ENCODE measurements around the gene B4GALT6. TPM values are rescaled to one million over a fixed set of nuclear protein-coding genes. Genes with fewer than 3 reads are reported as not detected.
"Not testable (repeated sequence)": the region's sequence is repeated elsewhere in the genome, so short reads cannot be mapped to it uniquely, and the experiment has no call there.

Gene B4GALT6, protein sequence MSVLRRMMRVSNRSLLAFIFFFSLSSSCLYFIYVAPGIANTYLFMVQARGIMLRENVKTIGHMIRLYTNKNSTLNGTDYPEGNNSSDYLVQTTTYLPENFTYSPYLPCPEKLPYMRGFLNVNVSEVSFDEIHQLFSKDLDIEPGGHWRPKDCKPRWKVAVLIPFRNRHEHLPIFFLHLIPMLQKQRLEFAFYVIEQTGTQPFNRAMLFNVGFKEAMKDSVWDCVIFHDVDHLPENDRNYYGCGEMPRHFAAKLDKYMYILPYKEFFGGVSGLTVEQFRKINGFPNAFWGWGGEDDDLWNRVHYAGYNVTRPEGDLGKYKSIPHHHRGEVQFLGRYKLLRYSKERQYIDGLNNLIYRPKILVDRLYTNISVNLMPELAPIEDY
- total RNA-seq (1 to 10 TPM in 4 of 5 experiments, under 1 TPM in 1; 0.67 to 2.7 (median 1.4) TPM), polyA plus RNA-seq (under 1 TPM; 0.11 to 0.24 TPM), total RNA-seq (not detected)

DNA sequence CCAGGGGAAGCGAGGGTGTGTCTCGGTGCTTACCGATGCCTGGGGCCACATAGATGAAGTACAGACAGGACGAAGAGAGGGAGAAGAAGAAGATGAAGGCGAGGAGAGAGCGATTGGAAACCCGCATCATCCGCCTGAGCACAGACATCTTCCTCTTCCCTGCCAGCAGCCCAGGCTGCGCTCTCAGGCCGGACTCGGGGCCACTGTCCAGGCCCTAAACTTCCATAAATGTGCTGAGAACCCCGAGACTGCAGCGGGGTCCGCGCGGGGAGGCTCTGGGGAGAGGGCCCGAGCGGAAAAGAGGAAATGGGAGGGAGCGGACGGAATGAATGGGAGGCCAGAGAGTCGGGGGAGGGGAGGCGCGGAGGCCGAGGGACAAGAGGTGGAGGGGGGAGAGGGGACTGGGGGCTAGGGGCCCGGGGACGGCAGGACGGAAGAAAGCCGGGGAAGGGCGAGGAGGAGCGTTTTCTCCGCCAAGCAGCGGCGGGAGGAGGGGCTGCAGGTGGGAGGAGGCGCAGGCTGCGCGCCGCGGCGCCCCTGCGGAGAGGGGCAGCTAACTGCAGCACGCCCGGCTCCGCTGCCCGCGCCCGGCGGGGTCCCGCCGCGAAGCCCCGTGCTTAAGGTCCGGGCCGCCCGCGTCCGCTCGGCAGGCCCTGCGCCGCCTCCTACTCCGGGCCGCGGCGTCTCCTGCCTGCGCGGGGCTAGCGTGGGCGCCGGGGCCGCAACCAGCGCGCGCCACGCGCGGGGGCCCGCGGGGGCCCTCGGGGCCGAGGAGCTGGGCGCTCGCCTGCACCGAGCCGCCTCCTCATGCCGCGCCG lies at the start of gene B4GALT6:
B4GALT6 (minus strand) TSS at position 303 of the 818 bp plus-strand sequence; CDS start at position 148, 155 bp downstream.
- Histone ChIP-seq H3K36me3 (ENCODE audit: control insufficient read depth in 2 of 3, insufficient read depth in 3 of 3, low read length in 3 of 3) (no peaks in the 10 kb centered on the region), H3K27me3 (ENCODE audit: control insufficient read depth in 2 of 2, insufficient read depth in 2 of 2, low read length in 2 of 2) (no peaks in the 10 kb centered on the region), H3K27ac (ENCODE audit: low read depth, low read length) (no peak within 1 kb of the TSS), H3K4me1 (ENCODE audit: control insufficient read depth in 2 of 2, insufficient read depth in 2 of 2, low read length in 2 of 2) (no peaks in the 10 kb centered on the region), H3K9me3 (ENCODE audit: control insufficient read depth in 2 of 3, low read length in 3 of 3) (no peaks in the 10 kb centered on the region), H3K4me3 (ENCODE audit: low read length) (peak within 1 kb of the TSS; percentile 24)
- ChIA-PET POLR2A (interaction anchor here (0.6 kb wide), 1 partner anchor 258 kb away, joined by 3 read pairs; the partner anchor contains the start of gene TRAPPC8), CTCF (interaction anchor here (1.1 kb wide), 1 partner anchor 19 kb away, joined by 4 read pairs; no protein-coding TSS in a partner anchor)
- H3K4me1 Mint-ChIP-seq: peaks cover 8 to 18% (median 15%) of the 10 kb centered on the region in 7 donors
- peak in 5 of 9 donors; percentile 5 to 51 (median 13) for DNase-seq
- peaks cover 0 to 3% (median 0%) of the 10 kb centered on the region in 11 donors for H3K9me3 Mint-ChIP-seq
- H3K27me3 Mint-ChIP-seq: peaks cover 20 to 66% (median 36%) of the 10 kb centered on the region in 5 donors
- peak within 1 kb of the TSS in 5 of 9 donors; percentile 16 to 85 (median 76) for H3K27ac Mint-ChIP-seq
- H3K36me3 Mint-ChIP-seq: no peaks in the 10 kb centered on the region
- peak; percentile 37 for ATAC-seq
- peak within 1 kb of the TSS; percentile 86 to 98 (median 90) for H3K4me3 Mint-ChIP-seq
- intact Hi-C loops (cut with micrococcal nuclease): loop anchor here (1.0 to 10.0 kb wide), 4 partner anchors 25 to 470 kb away; partner anchors contain the start of gene RNF138 (in 1 of the 2)

DNA sequence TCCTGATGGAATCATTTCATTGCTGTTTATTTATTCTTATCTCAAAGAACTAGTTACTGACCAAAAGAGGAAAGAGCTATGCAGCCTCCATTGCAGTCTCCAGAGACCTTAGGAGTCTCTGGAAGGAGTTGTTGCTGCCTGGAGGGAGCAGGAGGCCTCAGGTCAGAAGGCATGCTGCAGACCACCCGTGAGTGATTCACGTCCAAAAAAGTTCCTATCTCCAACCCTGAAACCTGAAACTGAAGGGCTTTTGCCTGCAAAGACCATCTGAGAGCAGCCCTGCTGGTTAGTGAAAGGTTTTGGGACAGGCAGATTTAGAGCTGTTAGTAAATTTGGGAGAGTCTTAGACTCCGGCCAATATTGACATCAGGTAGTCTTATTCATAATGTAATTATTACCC lies 47.2 kb upstream of the B4GALT6 start:
- intact Hi-C loops (cut with micrococcal nuclease): no loop called here
- Mint-ChIP-seq H3K27ac (no peak overlapping the region), H3K27me3 (peaks cover 16 to 23% (median 21%) of the 10 kb centered on the region in 5 donors), H3K36me3 (no peaks in the 10 kb centered on the region), H3K9me3 (no peaks in the 10 kb centered on the region), H3K4me3 (no peak overlapping the region), H3K4me1 (no peaks in the 10 kb centered on the region)
- Histone ChIP-seq H3K4me3 (ENCODE audit: low read length) (no peak overlapping the region), H3K9me3 (ENCODE audit: control insufficient read depth in 2 of 3, low read length in 3 of 3) (no peaks in the 10 kb centered on the region), H3K4me1 (ENCODE audit: control insufficient read depth in 2 of 2, insufficient read depth in 2 of 2, low read length in 2 of 2) (no peaks in the 10 kb centered on the region), H3K27me3 (ENCODE audit: control insufficient read depth in 2 of 2, insufficient read depth in 2 of 2, low read length in 2 of 2) (no peaks in the 10 kb centered on the region), H3K27ac (ENCODE audit: low read depth, low read length) (no peak overlapping the region), H3K36me3 (ENCODE audit: control insufficient read depth in 2 of 3, insufficient read depth in 3 of 3, low read length in 3 of 3) (no peaks in the 10 kb centered on the region)
- POLR2A ChIA-PET: no interaction called here
- DNase-seq (no peak), ATAC-seq (no peak)
- CTCF ChIA-PET: interaction anchor here (0.8 to 1.3 kb wide), 2 partner anchors 9 to 11 kb away, joined by 3 to 4 read pairs; no protein-coding TSS in a partner anchor

DNA sequence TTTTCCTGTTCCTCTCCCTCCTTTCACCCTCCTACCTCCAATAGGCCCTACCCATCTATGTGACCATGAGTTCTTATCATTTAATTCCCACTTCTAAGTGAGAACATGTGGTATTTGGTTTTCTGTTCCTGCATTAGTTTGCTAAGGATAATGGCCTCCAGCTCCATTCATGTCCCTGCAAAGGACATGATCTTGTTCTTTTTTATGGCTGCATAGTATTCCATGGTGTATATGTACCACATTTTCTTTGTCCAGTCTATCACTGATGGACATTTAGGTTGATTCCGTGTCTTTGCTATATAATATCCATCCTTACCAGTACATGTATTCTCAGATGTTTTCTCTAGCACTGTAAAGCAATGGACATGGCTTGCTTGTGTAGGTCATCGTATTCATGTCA lies 44.8 kb upstream of the B4GALT6 start:
- H3K36me3 ChIP-seq (ENCODE audit: control insufficient read depth in 2 of 3, insufficient read depth in 3 of 3, low read length in 3 of 3); intact Hi-C loops (cut with micrococcal nuclease); DNase-seq; H3K9me3 ChIP-seq (ENCODE audit: control insufficient read depth in 2 of 3, low read length in 3 of 3); H3K9me3 Mint-ChIP-seq; H3K4me3 ChIP-seq (ENCODE audit: low read length); CTCF ChIA-PET; H3K4me3 Mint-ChIP-seq; H3K4me1 ChIP-seq (ENCODE audit: control insufficient read depth in 2 of 2, insufficient read depth in 2 of 2, low read length in 2 of 2); H3K27ac Mint-ChIP-seq; H3K27me3 ChIP-seq (ENCODE audit: control insufficient read depth in 2 of 2, insufficient read depth in 2 of 2, low read length in 2 of 2); ATAC-seq; H3K27ac ChIP-seq (ENCODE audit: low read depth, low read length); POLR2A ChIA-PET; H3K36me3 Mint-ChIP-seq; H3K4me1 Mint-ChIP-seq: not testable (repeated sequence)
- H3K27me3 Mint-ChIP-seq: peaks cover 20 to 41% (median 27%) of the 10 kb centered on the region in 5 donors

DNA sequence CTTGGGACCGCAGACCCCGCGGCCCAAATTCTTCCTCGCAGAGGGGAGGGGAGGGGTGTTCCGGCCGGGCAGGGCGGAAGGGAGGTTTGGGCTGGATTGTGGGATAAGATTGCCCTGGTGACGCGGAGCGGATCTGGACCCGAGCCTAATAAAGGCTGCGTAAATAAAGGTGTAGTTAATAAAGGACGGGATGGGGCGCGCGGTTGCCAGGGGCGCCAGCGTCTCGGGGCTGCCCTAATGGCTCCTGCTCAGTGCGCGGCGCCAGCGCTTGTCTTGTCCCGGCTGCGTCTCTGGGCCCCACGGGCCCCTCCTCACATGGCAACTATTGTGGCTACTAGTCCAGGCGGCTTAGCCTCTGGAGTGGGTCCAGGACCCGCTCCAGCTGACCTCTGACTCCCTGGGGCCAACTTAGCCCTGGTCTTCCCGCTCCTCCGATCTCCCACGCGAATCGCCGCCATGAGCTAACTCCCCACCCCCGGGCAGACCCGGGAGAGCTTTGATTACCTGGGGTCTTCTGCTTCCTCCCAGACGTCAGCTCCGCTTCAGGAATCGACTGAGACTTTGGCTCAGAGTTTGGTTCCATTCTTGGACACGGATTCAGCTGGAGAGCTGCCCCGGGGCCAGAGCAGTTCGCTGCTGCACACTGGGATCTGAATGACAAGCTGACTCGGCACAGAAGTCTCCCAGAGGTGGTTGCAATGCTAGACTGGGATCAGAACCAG lies 39.8 kb upstream of the B4GALT6 start:
- H3K9me3 ChIP-seq (ENCODE audit: control insufficient read depth in 2 of 3, low read length in 3 of 3): no peaks in the 10 kb centered on the region
- peak overlapping the region; percentile 37 for H3K4me3 ChIP-seq (ENCODE audit: low read length)
- Mint-ChIP-seq H3K4me1 (peaks cover 0 to 8% (median 6%) of the 10 kb centered on the region in 7 donors), H3K27ac (peak overlapping the region in 2 of 9 donors; percentile 40 to 72), H3K36me3 (no peaks in the 10 kb centered on the region), H3K4me3 (peak overlapping the region; percentile 65 to 87 (median 80)), H3K9me3 (peaks cover 0 to 12% (median 5%) of the 10 kb centered on the region in 11 donors), H3K27me3 (peaks cover 18 to 38% (median 30%) of the 10 kb centered on the region in 5 donors)
- no peak overlapping the region for H3K27ac ChIP-seq (ENCODE audit: low read depth, low read length)
- intact Hi-C loops (cut with micrococcal nuclease): loop anchor here in 1 of 2 donors (5.0 kb wide), 1 partner anchor 112 kb away; no protein-coding TSS in a partner anchor
- DNase-seq (no peak), ATAC-seq (peak; percentile 34)
- H3K27me3 ChIP-seq (ENCODE audit: control insufficient read depth in 2 of 2, insufficient read depth in 2 of 2, low read length in 2 of 2): no peaks in the 10 kb centered on the region
- ChIA-PET CTCF (interaction anchor here (0.6 kb wide), 1 partner anchor 26 kb away, joined by 3 read pairs; no protein-coding TSS in a partner anchor), POLR2A (interaction anchor here (1.1 kb wide), 1 partner anchor 219 kb away, joined by 4 read pairs; the partner anchor contains the start of gene TRAPPC8)
- H3K36me3 ChIP-seq (ENCODE audit: control insufficient read depth in 2 of 3, insufficient read depth in 3 of 3, low read length in 3 of 3): no peaks in the 10 kb centered on the region
- no peaks in the 10 kb centered on the region for H3K4me1 ChIP-seq (ENCODE audit: control insufficient read depth in 2 of 2, insufficient read depth in 2 of 2, low read length in 2 of 2)

DNA sequence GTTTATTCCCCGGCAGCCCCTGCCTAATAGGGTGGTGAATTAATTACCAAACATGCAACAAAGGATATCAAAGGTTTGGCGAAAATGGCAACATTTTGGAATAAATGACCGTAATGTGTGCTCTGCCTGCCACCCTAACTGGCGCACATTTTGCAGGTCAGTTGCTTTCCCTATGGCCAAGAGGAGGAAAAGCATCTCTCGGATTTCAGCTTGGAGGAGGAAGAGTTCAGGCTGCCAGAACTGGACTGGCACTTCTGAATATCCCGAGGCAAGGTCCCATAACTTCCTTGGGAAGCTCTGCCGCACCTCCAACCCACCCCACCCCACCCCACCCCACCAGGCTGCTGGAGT lies 39.2 kb upstream of the B4GALT6 start:
- H3K36me3 Mint-ChIP-seq: no peaks in the 10 kb centered on the region
- H3K27me3 ChIP-seq (ENCODE audit: control insufficient read depth in 2 of 2, insufficient read depth in 2 of 2, low read length in 2 of 2): no peaks in the 10 kb centered on the region
- no peak overlapping the region for H3K27ac Mint-ChIP-seq
- ATAC-seq (no peak), DNase-seq (no peak)
- H3K27ac ChIP-seq (ENCODE audit: low read depth, low read length): no peak overlapping the region
- H3K4me3 Mint-ChIP-seq: peak overlapping the region in 6 of 10 donors; percentile 13 to 85 (median 73)
- intact Hi-C loops (cut with micrococcal nuclease): loop anchor here in 1 of 2 donors (5.0 kb wide), 1 partner anchor 111 kb away; no protein-coding TSS in a partner anchor
- peaks cover 0 to 8% (median 6%) of the 10 kb centered on the region in 7 donors for H3K4me1 Mint-ChIP-seq
- ChIA-PET CTCF (interaction anchor here (2.0 kb wide), 1 partner anchor 168 kb away, joined by 7 read pairs; no protein-coding TSS in a partner anchor), POLR2A (no interaction called here)
- H3K9me3 Mint-ChIP-seq: peaks cover 0 to 15% (median 7%) of the 10 kb centered on the region in 11 donors
- H3K9me3 ChIP-seq (ENCODE audit: control insufficient read depth in 2 of 3, low read length in 3 of 3): no peaks in the 10 kb centered on the region
- no peaks in the 10 kb centered on the region for H3K4me1 ChIP-seq (ENCODE audit: control insufficient read depth in 2 of 2, insufficient read depth in 2 of 2, low read length in 2 of 2)
- peaks cover 17 to 37% (median 30%) of the 10 kb centered on the region in 5 donors for H3K27me3 Mint-ChIP-seq
- no peaks in the 10 kb centered on the region for H3K36me3 ChIP-seq (ENCODE audit: control insufficient read depth in 2 of 3, insufficient read depth in 3 of 3, low read length in 3 of 3)
- H3K4me3 ChIP-seq (ENCODE audit: low read length): no peak overlapping the region
